GM12878 (cell line): ENCODE data around the gene BCL2. TPM values are rescaled to one million over a fixed set of nuclear protein-coding genes. Genes with fewer than 3 reads are reported as not detected.

Source experiments
- ATAC-seq: fragments of 200-7000 bp; cut with Tn5 transposase; 3 replicates; pipeline ENCODE4 v1.9.1; 2020; ENCODE audit warnings: mild to moderate bottlenecking, moderate library complexity
- BruUV-seq: library from RNA; stranded (reverse); fragments of 400-500 nt; replicated peaks from 2 replicates; lab custom pipeline; 2021; lab: Mats Ljungman, UMichigan
- CTCF ChIA-PET: fragments of 300-600 bp; sonication (Branson Sonifier 250); formaldehyde crosslinking; extraction: SDS; loops from one replicate; lab custom pipeline; 2021; ENCODE audit warnings: inconsistent platforms; lab: Yijun Ruan, JAX
- POLR2A ChIA-PET: fragments of 350-600 bp; formaldehyde crosslinking; extraction: SDS; loops from one replicate; lab custom pipeline; 2021; ENCODE audit warnings: inconsistent platforms; lab: Charles Lee
- RAD21 ChIA-PET: fragments of 300-600 bp; sonication (Branson Sonifier 250); formaldehyde crosslinking; loops from one replicate; lab custom pipeline; 2023; ENCODE audit warnings: antibody characterized with exemption; ENCODE audit not compliant: unreplicated experiment; lab: Charles Lee
- SMC1A ChIA-PET: fragments of 300-600 bp; sonication (Branson Sonifier 250); formaldehyde crosslinking; loops from one replicate; lab custom pipeline; 2023; ENCODE audit not compliant: unreplicated experiment, uncharacterized antibody; lab: Charles Lee
- DNase-seq: peaks from one replicate; pipeline ENCODE4 v3.0.0-alpha.2; 2011; ENCODE audit warnings: low read depth, low spot score
- FAIRE-seq: peaks from 3 replicates; lab custom pipeline; 2011; peaks lifted over from hg19 to GRCh38; lab: Jason Lieb, UNC
- H2AFZ ChIP-seq: 2 replicates; pipeline ENCODE4 v1.6.0; 2011; ENCODE audit warnings: low read depth, low read length, control low read depth; ENCODE audit not compliant: control insufficient read depth
- H3K27ac ChIP-seq: 2 replicates; pipeline ENCODE4 v1.5.1; 2011; ENCODE audit warnings: control low read depth; ENCODE audit not compliant: control insufficient read depth, insufficient read depth
- H3K27me3 ChIP-seq, 2 experiments: replicated peaks in 1 of 2; 2 replicates each; pipeline versions ENCODE4 v1.6.0 to v1.6.1; 2011; ENCODE audit warnings: low read length in 1 of 2; ENCODE audit not compliant: control insufficient read depth in 2 of 2, insufficient read depth in 2 of 2
- H3K36me3 ChIP-seq, 2 experiments: 2 replicates each; pipeline ENCODE4 v1.5.1; 2011; ENCODE audit warnings: low read length in 1 of 2; ENCODE audit not compliant: control insufficient read depth in 2 of 2, insufficient read depth in 2 of 2
- H3K4me1 ChIP-seq: 2 replicates; pipeline ENCODE4 v1.6.1; 2011; ENCODE audit warnings: mild to moderate bottlenecking, low read length, moderate library complexity, mixed read lengths; ENCODE audit not compliant: control insufficient read depth, insufficient read depth
- H3K4me2 ChIP-seq: 2 replicates; pipeline ENCODE4 v1.6.0; 2011; ENCODE audit warnings: control low read depth; ENCODE audit not compliant: control insufficient read depth, insufficient read depth
- H3K4me3 ChIP-seq: fragments of 200-600 bp; sonication (generic); 2 replicates; pipeline ENCODE4 v1.5.1; 2016
- H3K79me2 ChIP-seq: 2 replicates; pipeline ENCODE4 v1.6.0; 2011; ENCODE audit warnings: low read length; ENCODE audit not compliant: control insufficient read depth, insufficient read depth
- H3K9ac ChIP-seq: 2 replicates; pipeline ENCODE4 v1.8.0; 2011; ENCODE audit warnings: low read length, control low read depth, mixed read lengths; ENCODE audit not compliant: control insufficient read depth, insufficient read depth
- H3K9me3 ChIP-seq: replicated peaks from 3 replicates; pipeline ENCODE4 v1.5.1; 2011; ENCODE audit warnings: mild to moderate bottlenecking, low read length; ENCODE audit not compliant: control insufficient read depth, insufficient read depth
- H4K20me1 ChIP-seq: 2 replicates; pipeline ENCODE4 v1.6.0; 2011; ENCODE audit not compliant: control insufficient read depth, insufficient read depth
- ASH2L ChIP-seq: fragments of 300-600, 200-600 bp; sonication (generic); IDR thresholded peaks from 2 replicates; pipeline ENCODE4 v1.6.1; 2017; ENCODE audit warnings: low read depth, mild to moderate bottlenecking, borderline replicate concordance
- ATF3 ChIP-seq: IDR thresholded peaks from 2 replicates; pipeline ENCODE4 v1.6.1; 2011; ENCODE audit warnings: low read depth, mild to moderate bottlenecking, low read length, moderate library complexity, borderline replicate concordance; ENCODE audit errors: extremely low read depth
- BRCA1 ChIP-seq: IDR thresholded peaks from 2 replicates; pipeline ENCODE4 v1.6.1; 2011; ENCODE audit warnings: low read depth, low read length, improper control_type of control experiment
- E2F8 ChIP-seq: fragments of 450-650 bp; IDR thresholded peaks from 2 replicates; pipeline ENCODE4 v1.6.1; 2018; ENCODE audit warnings: mild to moderate bottlenecking, low read depth, moderate library complexity; ENCODE audit not compliant: partially characterized antibody
- FOXK2 ChIP-seq: fragments of 450-650 bp; IDR thresholded peaks from 2 replicates; pipeline ENCODE4 v1.6.1; 2017; ENCODE audit warnings: mild to moderate bottlenecking, moderate library complexity
- HDAC6 ChIP-seq: fragments of 200-600 bp; sonication (generic); IDR thresholded peaks from one replicate; pipeline ENCODE4 v1.8.0; 2017; ENCODE audit warnings: antibody characterized with exemption; ENCODE audit not compliant: unreplicated experiment
- IRF3 ChIP-seq: fragments of 450-650 bp; IDR thresholded peaks from 2 replicates; pipeline ENCODE4 v1.6.1; 2014; ENCODE audit warnings: mild to moderate bottlenecking
- MTA2 ChIP-seq: fragments of 450-650 bp; IDR thresholded peaks from 2 replicates; pipeline ENCODE4 v1.6.1; 2016; ENCODE audit warnings: low read depth, mild to moderate bottlenecking, moderate library complexity
- NFYA ChIP-seq: IDR thresholded peaks from 2 replicates; pipeline ENCODE4 v1.6.1; 2011; ENCODE audit warnings: low read depth, mild to moderate bottlenecking, low read length, improper control_type of control experiment, borderline replicate concordance
- PAX5 ChIP-seq: IDR thresholded peaks from 2 replicates; pipeline ENCODE4 v1.6.1; 2011; ENCODE audit warnings: low read depth, low read length, borderline replicate concordance
- RUNX3 ChIP-seq: IDR thresholded peaks from 2 replicates; pipeline ENCODE4 v1.6.1; 2012; ENCODE audit warnings: low read length, inconsistent platforms
- SUPT20H ChIP-seq: IDR thresholded peaks from 2 replicates; pipeline ENCODE4 v1.6.1; 2011; ENCODE audit warnings: low read depth, mild to moderate bottlenecking, low read length, moderate library complexity, borderline replicate concordance; ENCODE audit not compliant: control insufficient read depth
- SUZ12 ChIP-seq: fragments of 200-600 bp; sonication (generic); IDR thresholded peaks from one replicate; pipeline ENCODE4 v1.6.1; 2018; ENCODE audit warnings: antibody characterized with exemption, mild to moderate bottlenecking; ENCODE audit not compliant: unreplicated experiment
- ZNF217 ChIP-seq: fragments of 450-650 bp; IDR thresholded peaks from 2 replicates; pipeline ENCODE4 v1.6.1; 2017; ENCODE audit warnings: antibody characterized with exemption, mild to moderate bottlenecking
- ZNF622 ChIP-seq: fragments of 450-650 bp; IDR thresholded peaks from 2 replicates; pipeline ENCODE4 v1.6.1; 2017; ENCODE audit warnings: mild to moderate bottlenecking, inconsistent platforms
- WGBS: methylation state at CpG from one replicate; pipeline ENCODE4 v1.1.6; 2016; ENCODE audit warnings: low lambda C conversion rate; ENCODE audit not compliant: insufficient replicate concordance, insufficient coverage; ENCODE audit errors: missing lambda C conversion rate; 5-methylcytosine and 5-hydroxymethylcytosine counted together
- in situ Hi-C: fragments of 300-500 bp; cut with MboI; formaldehyde crosslinking; loops from 9 replicates; pipeline ENCODE4 v1.14.3; 2018; ENCODE audit warnings: mixed read lengths
- intact Hi-C: fragments of 100-400 bp; cut with micrococcal nuclease; formaldehyde crosslinking; loops from one replicate; pipeline ENCODE4 v1.14.2; 2022; ENCODE audit not compliant: unreplicated experiment
- polyA plus RNA-seq, 11 experiments: library from polyadenylated mRNA; depleted of rRNA in 4 of 11; unstranded in 6 of 11; stranded (reverse) in 5 of 11; fragments of >200 nt; fragmentation: Nextera tagmentation in 4 of 11; fragmentation: Illumina TruSeq in 1 of 11; extraction: Ambion mirVana in 4 of 11; extraction: Trizol in 1 of 11; gene quantifications; 1 replicate in 1 of 11; 2 replicates in 10 of 11; pipeline versions ENCODE4 v1.2.1 to v1.2.3, GENCODE V29; 2011 to 2016; ENCODE audit warnings: inconsistent platforms in 2 of 11, missing spikeins in 2 of 11, low read depth in 1 of 11
- total RNA-seq, 4 experiments: library from RNA; depleted of rRNA in 3 of 4; stranded (reverse); fragments of >200 nt in 3 of 4; fragmentation: Illumina TruSeq in 1 of 4; extraction: Trizol in 1 of 4; gene quantifications; 2 replicates each; pipeline versions ENCODE4 v1.2.1 to v1.2.3, GENCODE V29; 2013 to 2021
- TF ChIP-seq, protein P1 (sequence below): IDR thresholded peaks from 2 replicates; pipeline ENCODE4 v1.6.1; 2011; ENCODE audit warnings: low read depth, low read length, improper control_type of control experiment, borderline replicate concordance
- TF ChIP-seq, protein P2 (sequence below): IDR thresholded peaks from 2 replicates; pipeline ENCODE4 v1.6.1; 2011; ENCODE audit warnings: mild to moderate bottlenecking, low read depth, low read length, moderate library complexity; ENCODE audit not compliant: insufficient replicate concordance

BCL2 gene
- total and polyA plus RNA-seq, 10 of the 15 experiments (the other 5 are each of a cell fraction or from before 2014, with no cell fraction given) = 4.1 to 47.8 (median 19.3) TPM

DNA sequence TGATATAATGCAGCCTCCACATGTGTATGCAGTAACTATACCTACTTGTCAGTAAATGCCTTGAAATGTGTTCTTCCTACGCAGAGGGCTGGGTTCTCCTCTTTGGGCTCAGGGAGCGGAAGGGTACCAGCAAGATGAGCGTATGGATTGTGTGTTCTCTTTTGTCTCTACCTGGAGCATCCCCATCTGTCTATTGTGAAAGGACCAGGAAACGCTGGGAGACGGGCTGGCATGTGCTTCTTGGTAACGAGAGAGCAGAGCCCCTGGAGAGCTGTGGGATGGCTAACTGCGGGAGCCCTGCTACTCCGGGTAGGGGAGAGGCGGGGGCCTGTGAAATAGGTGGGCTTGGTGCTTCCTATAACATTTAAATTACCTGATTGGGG is 80.9 kb downstream of the BCL2 start:
- in situ Hi-C loops = no loop called here
- ChIA-PET RAD21 (no interaction called here), CTCF (no interaction called here), SMC1A (no interaction called here), POLR2A (interaction anchor here (0.5 kb wide), 1 partner anchor 51 kb away, joined by 3 read pairs; no protein-coding TSS in a partner anchor)
- 98% methylated on average over 9 of the region's 9 CpGs for WGBS
- intact Hi-C loops = no loop called here
- FAIRE-seq (no peak), ATAC-seq (no peak), DNase-seq (no peak)
- no peak for TF ChIP-seq IRF3
- no peak for TF ChIP-seq RUNX3
- no peak for TF ChIP-seq BRCA1
- no peak for TF ChIP-seq ZNF217
- TF ChIP-seq SUPT20H = no peak
- TF ChIP-seq E2F8 = no peak
- TF ChIP-seq SUZ12 = no peak
- TF ChIP-seq, protein P1, sequence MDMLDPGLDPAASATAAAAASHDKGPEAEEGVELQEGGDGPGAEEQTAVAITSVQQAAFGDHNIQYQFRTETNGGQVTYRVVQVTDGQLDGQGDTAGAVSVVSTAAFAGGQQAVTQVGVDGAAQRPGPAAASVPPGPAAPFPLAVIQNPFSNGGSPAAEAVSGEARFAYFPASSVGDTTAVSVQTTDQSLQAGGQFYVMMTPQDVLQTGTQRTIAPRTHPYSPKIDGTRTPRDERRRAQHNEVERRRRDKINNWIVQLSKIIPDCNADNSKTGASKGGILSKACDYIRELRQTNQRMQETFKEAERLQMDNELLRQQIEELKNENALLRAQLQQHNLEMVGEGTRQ = no peak
- TF ChIP-seq PAX5 = no peak
- TF ChIP-seq NFYA = no peak
- no peak for TF ChIP-seq ATF3
- TF ChIP-seq FOXK2 = no peak
- TF ChIP-seq HDAC6 = no peak
- no peak for TF ChIP-seq MTA2
- TF ChIP-seq, protein P2, sequence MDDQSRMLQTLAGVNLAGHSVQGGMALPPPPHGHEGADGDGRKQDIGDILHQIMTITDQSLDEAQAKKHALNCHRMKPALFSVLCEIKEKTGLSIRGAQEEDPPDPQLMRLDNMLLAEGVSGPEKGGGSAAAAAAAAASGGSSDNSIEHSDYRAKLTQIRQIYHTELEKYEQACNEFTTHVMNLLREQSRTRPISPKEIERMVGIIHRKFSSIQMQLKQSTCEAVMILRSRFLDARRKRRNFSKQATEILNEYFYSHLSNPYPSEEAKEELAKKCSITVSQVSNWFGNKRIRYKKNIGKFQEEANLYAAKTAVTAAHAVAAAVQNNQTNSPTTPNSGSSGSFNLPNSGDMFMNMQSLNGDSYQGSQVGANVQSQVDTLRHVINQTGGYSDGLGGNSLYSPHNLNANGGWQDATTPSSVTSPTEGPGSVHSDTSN = no peak
- TF ChIP-seq ZNF622 = no peak
- no peak for TF ChIP-seq ASH2L
- Histone ChIP-seq H3K4me3 (no peak overlapping the region), H3K4me1 (peaks cover 7% of the 10 kb centered on the region), H3K27me3 (no peaks in the 10 kb centered on the region), H3K36me3 (peaks cover 3 to 17% of the 10 kb centered on the region in 2 experiments), H3K79me2 (peaks cover 26% of the 10 kb centered on the region), H4K20me1 (0 out of 2 replicates have a peak, but pooled peaks cover 3% of the 10 kb centered on the region), H3K9me3 (peaks cover 22% of the 10 kb centered on the region; the same call in 2 of the 3 replicates), H3K27ac (no peak overlapping the region), H3K4me2 (no peak overlapping the region), H2AFZ (no peak overlapping the region), H3K9ac (no peak overlapping the region)
- BruUV-seq = no TSS peak
